SU-DHL-6 (cell line): ENCODE measurements around the gene FRMPD4.

Source experiments
- EZH2phosphoT487 ChIP-seq: fragments of 200-600 bp; sonication (generic), shearing (Covaris generic); conservative IDR thresholded peaks from 2 replicates; pipeline ENCODE4 v1.6.1; 2018; ENCODE audit warnings: mild to moderate bottlenecking, antibody characterized with exemption, low read length, moderate library complexity, mixed read lengths
- TF ChIP-seq, protein P1 (sequence below): fragments of 200-600 bp; sonication (generic); IDR thresholded peaks from one replicate; pipeline ENCODE4 v1.5.1; 2017; ENCODE audit warnings: antibody characterized with exemption, mild to moderate bottlenecking, low read length, moderate library complexity; ENCODE audit not compliant: insufficient read depth, poor library complexity, severe bottlenecking

DNA sequence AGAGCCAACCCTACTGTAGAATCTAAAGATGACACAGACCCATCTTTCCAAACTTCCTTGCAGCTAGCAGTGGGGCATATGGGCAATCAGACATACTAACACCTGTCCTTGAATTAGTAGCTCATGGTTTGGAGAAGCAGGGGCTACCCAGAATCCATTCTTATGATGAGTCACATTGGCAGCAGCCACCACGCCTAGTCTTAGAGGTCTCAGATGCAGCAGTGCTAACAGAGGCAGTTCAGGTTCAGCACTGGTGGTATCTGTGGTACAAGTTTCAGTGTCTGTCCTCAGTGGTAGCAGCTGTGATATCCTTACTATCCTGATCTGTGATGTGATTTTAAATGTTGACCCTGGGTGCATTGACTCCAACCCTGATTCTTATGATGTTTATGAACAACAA lies 68.1 kb downstream of the FRMPD4 start:
- no peak for TF ChIP-seq EZH2phosphoT487
- TF ChIP-seq, protein P1, sequence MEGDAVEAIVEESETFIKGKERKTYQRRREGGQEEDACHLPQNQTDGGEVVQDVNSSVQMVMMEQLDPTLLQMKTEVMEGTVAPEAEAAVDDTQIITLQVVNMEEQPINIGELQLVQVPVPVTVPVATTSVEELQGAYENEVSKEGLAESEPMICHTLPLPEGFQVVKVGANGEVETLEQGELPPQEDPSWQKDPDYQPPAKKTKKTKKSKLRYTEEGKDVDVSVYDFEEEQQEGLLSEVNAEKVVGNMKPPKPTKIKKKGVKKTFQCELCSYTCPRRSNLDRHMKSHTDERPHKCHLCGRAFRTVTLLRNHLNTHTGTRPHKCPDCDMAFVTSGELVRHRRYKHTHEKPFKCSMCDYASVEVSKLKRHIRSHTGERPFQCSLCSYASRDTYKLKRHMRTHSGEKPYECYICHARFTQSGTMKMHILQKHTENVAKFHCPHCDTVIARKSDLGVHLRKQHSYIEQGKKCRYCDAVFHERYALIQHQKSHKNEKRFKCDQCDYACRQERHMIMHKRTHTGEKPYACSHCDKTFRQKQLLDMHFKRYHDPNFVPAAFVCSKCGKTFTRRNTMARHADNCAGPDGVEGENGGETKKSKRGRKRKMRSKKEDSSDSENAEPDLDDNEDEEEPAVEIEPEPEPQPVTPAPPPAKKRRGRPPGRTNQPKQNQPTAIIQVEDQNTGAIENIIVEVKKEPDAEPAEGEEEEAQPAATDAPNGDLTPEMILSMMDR: no peak
